GM10266 (cell line): ENCODE data around the gene COPZ1.
"Not testable (repeated sequence)": the region's sequence is repeated elsewhere in the genome, so short reads cannot be mapped to it uniquely, and the experiment has no call there.

ENCODE experiments used
- DNase-seq: peaks from one replicate; pipeline ENCODE4 v3.0.0; 2012; ENCODE audit errors: extremely low spot score
- CTCF ChIP-seq: IDR thresholded peaks from 2 replicates; pipeline ENCODE4 v1.5.1; 2012; ENCODE audit warnings: mild to moderate bottlenecking, low read depth; ENCODE audit not compliant: control insufficient read depth, insufficient read depth; ENCODE audit errors: missing control alignments

The COPZ1 gene

GRCh38 chr12:54324617-54325441 lies at the start of gene COPZ1:
Gene COPZ1, plus strand, starts transcription at chr12:54325131. Its CDS starts 33 bp downstream, at chr12:54325164.
- peak; percentile 88 for DNase-seq

GRCh38 chr12:54276368-54276767 lies 48.6 kb upstream of the COPZ1 start:
- DNase-seq: no peak
- TF ChIP-seq CTCF: no peak

More at GRCh38 chr12:54324617-54325441, at the start of gene COPZ1:
- peak; percentile 86 for TF ChIP-seq CTCF

- DNase-seq: no peak
- TF ChIP-seq CTCF: no peak
Observed at GRCh38 chr12:54277823-54278276, 47.1 kb upstream of the COPZ1 start.

GRCh38 chr12:54279227-54279631 lies 45.7 kb upstream of the COPZ1 start:
- no peak for TF ChIP-seq CTCF

DNA sequence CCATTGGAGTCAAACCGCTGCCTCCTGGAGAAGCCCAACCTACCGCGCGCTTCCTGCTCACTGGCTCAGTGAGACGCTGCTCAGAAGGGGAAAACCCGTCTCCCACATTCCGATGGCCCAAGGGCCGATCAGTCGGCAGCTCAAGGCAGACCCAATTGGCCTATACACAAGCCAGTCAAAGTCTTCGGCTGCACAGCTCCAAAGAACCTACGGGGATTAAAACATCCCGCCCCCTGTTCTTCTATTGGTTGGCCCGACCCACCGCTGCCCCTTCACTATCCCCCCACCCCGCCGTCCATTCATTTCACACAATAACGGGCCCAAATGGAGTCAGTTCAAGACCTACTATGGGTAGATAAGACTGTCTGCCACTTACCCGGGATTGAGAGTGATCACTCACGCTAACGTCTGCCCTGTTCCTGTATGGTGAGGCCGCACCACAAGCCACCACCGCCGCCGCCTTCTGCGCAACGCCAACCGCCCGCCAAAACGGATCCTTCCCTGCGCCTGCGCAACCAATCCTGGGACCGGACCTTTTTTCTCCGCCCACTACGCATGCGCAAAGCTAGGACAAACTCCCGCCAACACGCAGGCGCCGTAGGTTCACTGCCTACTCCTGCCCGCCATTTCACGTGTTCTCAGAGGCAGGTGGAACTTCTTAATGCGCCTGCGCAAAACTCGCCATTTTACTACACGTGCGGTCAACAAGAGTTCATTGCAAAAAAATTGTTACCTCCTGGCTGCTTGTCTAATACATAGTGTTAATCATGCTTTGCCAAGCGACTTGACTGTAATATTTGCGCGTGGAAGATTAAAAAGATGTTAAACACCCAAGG lies 45.1 kb upstream of the COPZ1 start, which contains the start of gene CBX5:
Gene CBX5, minus strand, starts transcription at position 491 of the 836 bp plus-strand sequence. CDS start 22,472 bp downstream, outside the sequence.
- DNase-seq: peak; percentile 92
- no peak for TF ChIP-seq CTCF

More at GRCh38 chr12:54279227-54279631, 45.7 kb upstream of the COPZ1 start:
- DNase-seq: no peak

GRCh38 chr12:54280468-54281260 lies 44.3 kb upstream of the COPZ1 start, which contains the start of gene HNRNPA1:
Gene HNRNPA1, plus strand, starts transcription at chr12:54280726. Its CDS starts 82 bp downstream, at chr12:54280808.
- DNase-seq: peak; percentile 92
- TF ChIP-seq CTCF: no peak

DNA sequence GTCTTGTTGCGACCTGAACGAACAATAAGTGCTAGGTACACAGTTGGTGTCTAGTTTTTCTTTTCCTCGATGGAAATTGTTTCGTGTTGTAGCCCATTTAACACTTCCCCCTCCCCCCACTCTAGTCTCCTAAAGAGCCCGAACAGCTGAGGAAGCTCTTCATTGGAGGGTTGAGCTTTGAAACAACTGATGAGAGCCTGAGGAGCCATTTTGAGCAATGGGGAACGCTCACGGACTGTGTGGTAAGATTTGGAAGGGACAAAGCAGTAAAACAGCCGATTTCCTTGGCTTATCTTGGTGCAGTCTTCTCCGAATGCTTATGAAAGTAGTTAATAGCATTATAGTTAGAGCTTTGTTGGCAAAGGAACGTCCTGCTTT lies 43.7 kb upstream of the COPZ1 start:
- DNase-seq: not testable (repeated sequence)

- not testable (repeated sequence) for DNase-seq
Observed at GRCh38 chr12:54281694-54282093, 43.2 kb upstream of the COPZ1 start.
